Liver (tissue), 9 donors: ENCODE measurements around the gene C10orf95. TPM values are rescaled to one million over a fixed set of nuclear protein-coding genes. Genes with fewer than 3 reads are reported as not detected.

Source experiments
- DNase-seq: peaks from one replicate; pipeline ENCODE4 v3.0.0-alpha.2; 2017; ENCODE audit warnings: low spot score
- H3K27ac ChIP-seq, 2 donors: one replicate each; pipeline ENCODE4 v1.7.0; 2013; ENCODE audit warnings: inconsistent platforms in 2 of 2, low read length in 2 of 2, control low read depth in 1 of 2, low read depth in 1 of 2, mild to moderate bottlenecking in 1 of 2
- H3K27me3 ChIP-seq, 4 donors: one replicate each; pipeline versions ENCODE4 v1.6.1 to v1.7.0; 2013; ENCODE audit warnings: low read length in 3 of 4, inconsistent platforms in 1 of 4, mild to moderate bottlenecking in 1 of 4, moderate library complexity in 1 of 4; ENCODE audit not compliant: control insufficient read depth in 4 of 4, insufficient read depth in 4 of 4
- H3K36me3 ChIP-seq, 4 donors: one replicate each; pipeline versions ENCODE4 v1.6.1 to v1.7.0; 2013; ENCODE audit warnings: low read length in 3 of 4, mild to moderate bottlenecking in 3 of 4, low read depth in 1 of 4, moderate library complexity in 1 of 4; ENCODE audit not compliant: control insufficient read depth in 4 of 4, insufficient read depth in 3 of 4
- H3K4me1 ChIP-seq, 4 donors: one replicate each; pipeline versions ENCODE4 v1.6.1 to v1.7.0; 2013; ENCODE audit warnings: low read length in 3 of 4, mild to moderate bottlenecking in 3 of 4, moderate library complexity in 1 of 4; ENCODE audit not compliant: control insufficient read depth in 4 of 4, insufficient read depth in 4 of 4
- H3K4me3 ChIP-seq, 3 donors: one replicate each; pipeline versions ENCODE4 v1.6.1 to v1.7.0; 2013; ENCODE audit warnings: low read length in 3 of 3, control low read depth in 1 of 3, low read depth in 1 of 3, mild to moderate bottlenecking in 1 of 3
- H3K9ac ChIP-seq, 2 donors: one replicate each; pipeline ENCODE4 v1.7.0; 2013; ENCODE audit warnings: low read length in 2 of 2, mild to moderate bottlenecking in 2 of 2, moderate library complexity in 2 of 2, control low read depth in 1 of 2, low read depth in 1 of 2
- H3K9me3 ChIP-seq, 4 donors: one replicate each; pipeline versions ENCODE4 v1.6.1 to v1.7.0; 2013; ENCODE audit warnings: low read length in 3 of 4; ENCODE audit not compliant: control insufficient read depth in 4 of 4
- ATF3 ChIP-seq: IDR thresholded peaks from 2 replicates; pipeline ENCODE4 v1.6.1; 2016; ENCODE audit warnings: antibody characterized with exemption
- EGR1 ChIP-seq, 2 donors: IDR thresholded peaks; 2 replicates each; pipeline ENCODE4 v1.6.1; 2016 to 2018; ENCODE audit warnings: antibody characterized with exemption in 2 of 2, low read depth in 2 of 2
- FOXA1 ChIP-seq: IDR thresholded peaks from 2 replicates; pipeline ENCODE4 v1.6.1; 2016; ENCODE audit warnings: antibody characterized with exemption
- FOXA2 ChIP-seq: IDR thresholded peaks from 2 replicates; pipeline ENCODE4 v1.6.1; 2016; ENCODE audit warnings: antibody characterized with exemption
- GABPA ChIP-seq, 2 donors: IDR thresholded peaks in 1 of 2; conservative IDR thresholded peaks in 1 of 2; 2 replicates each; pipeline ENCODE4 v1.6.1; 2016; ENCODE audit warnings: antibody characterized with exemption in 2 of 2, mild to moderate bottlenecking in 1 of 2, moderate library complexity in 1 of 2
- HNF4A ChIP-seq, 2 donors: conservative IDR thresholded peaks; 2 replicates each; pipeline ENCODE4 v1.6.1; 2016; ENCODE audit warnings: antibody characterized with exemption in 2 of 2, mild to moderate bottlenecking in 2 of 2
- HNF4G ChIP-seq: IDR thresholded peaks from 2 replicates; pipeline ENCODE4 v1.6.1; 2016; ENCODE audit warnings: antibody characterized with exemption
- JUND ChIP-seq, 2 donors: IDR thresholded peaks; 2 replicates each; pipeline ENCODE4 v1.6.1; 2016; ENCODE audit warnings: antibody characterized with exemption in 2 of 2
- RAD21 ChIP-seq, 2 donors: IDR thresholded peaks; 2 replicates each; pipeline ENCODE4 v1.6.1; 2016; ENCODE audit warnings: antibody characterized with exemption in 2 of 2, mild to moderate bottlenecking in 2 of 2
- RXRA ChIP-seq, 2 donors: IDR thresholded peaks; 2 replicates each; pipeline ENCODE4 v1.6.1; 2017 to 2018; ENCODE audit warnings: antibody characterized with exemption in 2 of 2, mild to moderate bottlenecking in 1 of 2
- SP1 ChIP-seq: IDR thresholded peaks from 2 replicates; pipeline ENCODE4 v1.6.1; 2018; ENCODE audit warnings: antibody characterized with exemption, mild to moderate bottlenecking
- TAF1 ChIP-seq: conservative IDR thresholded peaks from 2 replicates; pipeline ENCODE4 v1.6.1; 2016; ENCODE audit warnings: antibody characterized with exemption, mild to moderate bottlenecking
- YY1 ChIP-seq: IDR thresholded peaks from 2 replicates; pipeline ENCODE4 v1.6.1; 2016; ENCODE audit warnings: antibody characterized with exemption, mild to moderate bottlenecking
- WGBS: extraction: QIAGEN DNeasy Blood & Tissue Kit; methylation state at CpG from one replicate; pipeline ENCODE4 v1.1.7; 2013; 5-methylcytosine and 5-hydroxymethylcytosine counted together
- polyA plus RNA-seq, 2 donors: library from polyadenylated mRNA; stranded (reverse) in 1 of 2; unstranded in 1 of 2; fragments of 200-250 nt in 1 of 2; fragments of >200 nt in 1 of 2; fragmentation: Nextera tagmentation in 1 of 2; extraction: Ambion mirVana in 1 of 2; gene quantifications; one replicate each; pipeline versions ENCODE4 v1.2.1 to v1.2.3, GENCODE V29; 2013 to 2015
- total RNA-seq, 2 donors: library from RNA; depleted of rRNA; stranded (reverse); fragments of >200 nt; gene quantifications; one replicate each; pipeline ENCODE4 v1.2.3, GENCODE V29; 2014
- TF ChIP-seq, protein P1 (sequence below): IDR thresholded peaks from 2 replicates; pipeline ENCODE4 v1.6.1; 2016; ENCODE audit warnings: antibody characterized with exemption, mild to moderate bottlenecking
- TF ChIP-seq, protein P2 (sequence below): IDR thresholded peaks from 2 replicates; pipeline ENCODE4 v1.6.1; 2016; ENCODE audit warnings: antibody characterized with exemption
- TF ChIP-seq, protein P3 (sequence below): fragments of 150-350 bp; IDR thresholded peaks from 2 replicates; pipeline ENCODE4 v1.5.1; 2017; ENCODE audit warnings: improper control_type of control experiment, low read depth, low read length; ENCODE audit not compliant: missing input control
- donor health status: healthy.
- donor health status: healthy.
- donor health status: healthy.
- donor health status: healthy.
- donor health status: healthy.

C10orf95 gene
- total and polyA plus RNA-seq, 4 donors = 0.09 to 0.24 TPM; not detected in 2

GRCh38 chr10:102461187-102462054 is 10.1 kb upstream of the C10orf95 start (continued):
- TF ChIP-seq GABPA (IDR thresholded peaks at IDR 0.05 in 1 of 2, conservative IDR thresholded peaks at IDR 0.05 in 1 of 2) (peak in 1 of 2 donors; percentile 62), EGR1 (IDR thresholded peaks at IDR 0.05; ENCODE audit: low read depth in 2 of 2) (peak; percentile 65 to 74), FOXA1 (no peak)

DNA sequence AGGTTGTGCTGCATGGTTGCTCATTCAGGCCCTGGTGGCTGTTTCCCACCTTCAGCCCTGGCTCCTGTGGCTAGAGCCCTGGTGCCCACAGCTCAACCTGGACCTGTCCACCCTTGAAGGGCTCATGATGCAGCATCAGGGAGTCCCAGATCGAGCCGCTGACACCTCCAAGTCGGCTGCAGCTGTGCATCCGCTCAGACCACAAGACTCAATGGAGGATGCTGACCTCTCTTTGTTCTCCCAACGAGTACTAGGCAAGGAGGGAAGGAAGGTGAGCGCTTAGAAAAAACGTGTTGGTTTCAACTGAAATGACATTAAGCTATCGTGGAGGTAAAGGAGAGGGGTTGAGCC is 9.5 kb upstream of the C10orf95 start:
- Histone ChIP-seq H3K9ac (peak overlapping the region in 1 of 2 donors; percentile 36), H3K9me3 (no peaks in the 10 kb centered on the region), H3K4me3 (peak overlapping the region; percentile 16 to 67 (median 48)), H3K4me1 (peaks cover 8 to 32% (median 24%) of the 10 kb centered on the region in 4 donors), H3K27ac (no peak overlapping the region), H3K27me3 (no peaks in the 10 kb centered on the region), H3K36me3 (peaks cover 0 to 2% (median under 1%) of the 10 kb centered on the region in 4 donors)
- TF ChIP-seq FOXA1 (no peak), JUND (IDR thresholded peaks at IDR 0.05) (no peak), ATF3 (no peak), HNF4A (conservative IDR thresholded peaks at IDR 0.05) (no peak), FOXA2 (no peak)
- TF ChIP-seq, protein P1, sequence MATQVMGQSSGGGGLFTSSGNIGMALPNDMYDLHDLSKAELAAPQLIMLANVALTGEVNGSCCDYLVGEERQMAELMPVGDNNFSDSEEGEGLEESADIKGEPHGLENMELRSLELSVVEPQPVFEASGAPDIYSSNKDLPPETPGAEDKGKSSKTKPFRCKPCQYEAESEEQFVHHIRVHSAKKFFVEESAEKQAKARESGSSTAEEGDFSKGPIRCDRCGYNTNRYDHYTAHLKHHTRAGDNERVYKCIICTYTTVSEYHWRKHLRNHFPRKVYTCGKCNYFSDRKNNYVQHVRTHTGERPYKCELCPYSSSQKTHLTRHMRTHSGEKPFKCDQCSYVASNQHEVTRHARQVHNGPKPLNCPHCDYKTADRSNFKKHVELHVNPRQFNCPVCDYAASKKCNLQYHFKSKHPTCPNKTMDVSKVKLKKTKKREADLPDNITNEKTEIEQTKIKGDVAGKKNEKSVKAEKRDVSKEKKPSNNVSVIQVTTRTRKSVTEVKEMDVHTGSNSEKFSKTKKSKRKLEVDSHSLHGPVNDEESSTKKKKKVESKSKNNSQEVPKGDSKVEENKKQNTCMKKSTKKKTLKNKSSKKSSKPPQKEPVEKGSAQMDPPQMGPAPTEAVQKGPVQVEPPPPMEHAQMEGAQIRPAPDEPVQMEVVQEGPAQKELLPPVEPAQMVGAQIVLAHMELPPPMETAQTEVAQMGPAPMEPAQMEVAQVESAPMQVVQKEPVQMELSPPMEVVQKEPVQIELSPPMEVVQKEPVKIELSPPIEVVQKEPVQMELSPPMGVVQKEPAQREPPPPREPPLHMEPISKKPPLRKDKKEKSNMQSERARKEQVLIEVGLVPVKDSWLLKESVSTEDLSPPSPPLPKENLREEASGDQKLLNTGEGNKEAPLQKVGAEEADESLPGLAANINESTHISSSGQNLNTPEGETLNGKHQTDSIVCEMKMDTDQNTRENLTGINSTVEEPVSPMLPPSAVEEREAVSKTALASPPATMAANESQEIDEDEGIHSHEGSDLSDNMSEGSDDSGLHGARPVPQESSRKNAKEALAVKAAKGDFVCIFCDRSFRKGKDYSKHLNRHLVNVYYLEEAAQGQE = no peak
- DNase-seq = peak; percentile 46
- WGBS = 33% methylated on average over 8 of the region's 8 CpGs

GRCh38 chr10:102458656-102459055 is 7.3 kb upstream of the C10orf95 start:
- peaks cover 8 to 30% (median 24%) of the 10 kb centered on the region in 4 donors for H3K4me1 ChIP-seq
- H3K4me3 ChIP-seq = no peak overlapping the region
- WGBS = 80% methylated on average over 4 of the region's 4 CpGs
- H3K9ac ChIP-seq = no peak overlapping the region
- no peak for DNase-seq
- no peaks in the 10 kb centered on the region for H3K9me3 ChIP-seq
- no peaks in the 10 kb centered on the region for H3K27me3 ChIP-seq
- peaks cover 0 to 6% (median 3%) of the 10 kb centered on the region in 4 donors for H3K36me3 ChIP-seq
- H3K27ac ChIP-seq = no peak overlapping the region
- TF ChIP-seq HNF4G (no peak), RAD21 (IDR thresholded peaks at IDR 0.05) (no peak), FOXA1 (no peak), ATF3 (no peak), GABPA (IDR thresholded peaks at IDR 0.05 in 1 of 2, conservative IDR thresholded peaks at IDR 0.05 in 1 of 2) (no peak), HNF4A (conservative IDR thresholded peaks at IDR 0.05) (no peak), FOXA2 (no peak), YY1 (no peak), TAF1 (no peak), RXRA (IDR thresholded peaks at IDR 0.05) (no peak), SP1 (no peak), JUND (IDR thresholded peaks at IDR 0.05) (no peak)
- TF ChIP-seq, protein P2, sequence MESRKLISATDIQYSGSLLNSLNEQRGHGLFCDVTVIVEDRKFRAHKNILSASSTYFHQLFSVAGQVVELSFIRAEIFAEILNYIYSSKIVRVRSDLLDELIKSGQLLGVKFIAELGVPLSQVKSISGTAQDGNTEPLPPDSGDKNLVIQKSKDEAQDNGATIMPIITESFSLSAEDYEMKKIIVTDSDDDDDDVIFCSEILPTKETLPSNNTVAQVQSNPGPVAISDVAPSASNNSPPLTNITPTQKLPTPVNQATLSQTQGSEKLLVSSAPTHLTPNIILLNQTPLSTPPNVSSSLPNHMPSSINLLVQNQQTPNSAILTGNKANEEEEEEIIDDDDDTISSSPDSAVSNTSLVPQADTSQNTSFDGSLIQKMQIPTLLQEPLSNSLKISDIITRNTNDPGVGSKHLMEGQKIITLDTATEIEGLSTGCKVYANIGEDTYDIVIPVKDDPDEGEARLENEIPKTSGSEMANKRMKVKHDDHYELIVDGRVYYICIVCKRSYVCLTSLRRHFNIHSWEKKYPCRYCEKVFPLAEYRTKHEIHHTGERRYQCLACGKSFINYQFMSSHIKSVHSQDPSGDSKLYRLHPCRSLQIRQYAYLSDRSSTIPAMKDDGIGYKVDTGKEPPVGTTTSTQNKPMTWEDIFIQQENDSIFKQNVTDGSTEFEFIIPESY = no peak
- TF ChIP-seq, protein P1 = no peak
- TF ChIP-seq, protein P3, sequence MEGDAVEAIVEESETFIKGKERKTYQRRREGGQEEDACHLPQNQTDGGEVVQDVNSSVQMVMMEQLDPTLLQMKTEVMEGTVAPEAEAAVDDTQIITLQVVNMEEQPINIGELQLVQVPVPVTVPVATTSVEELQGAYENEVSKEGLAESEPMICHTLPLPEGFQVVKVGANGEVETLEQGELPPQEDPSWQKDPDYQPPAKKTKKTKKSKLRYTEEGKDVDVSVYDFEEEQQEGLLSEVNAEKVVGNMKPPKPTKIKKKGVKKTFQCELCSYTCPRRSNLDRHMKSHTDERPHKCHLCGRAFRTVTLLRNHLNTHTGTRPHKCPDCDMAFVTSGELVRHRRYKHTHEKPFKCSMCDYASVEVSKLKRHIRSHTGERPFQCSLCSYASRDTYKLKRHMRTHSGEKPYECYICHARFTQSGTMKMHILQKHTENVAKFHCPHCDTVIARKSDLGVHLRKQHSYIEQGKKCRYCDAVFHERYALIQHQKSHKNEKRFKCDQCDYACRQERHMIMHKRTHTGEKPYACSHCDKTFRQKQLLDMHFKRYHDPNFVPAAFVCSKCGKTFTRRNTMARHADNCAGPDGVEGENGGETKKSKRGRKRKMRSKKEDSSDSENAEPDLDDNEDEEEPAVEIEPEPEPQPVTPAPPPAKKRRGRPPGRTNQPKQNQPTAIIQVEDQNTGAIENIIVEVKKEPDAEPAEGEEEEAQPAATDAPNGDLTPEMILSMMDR = no peak
